Measurements from ENCODE around the gene OS9.

- TF ChIP-seq POLR2A (IDR thresholded peaks at IDR 0.05; ENCODE audit: low read depth), result no peak
- no peak for TF ChIP-seq CTCF (IDR thresholded peaks at IDR 0.05)
- no peak for TF ChIP-seq POLR2AphosphoS5 (IDR thresholded peaks at IDR 0.05)
Observed at GRCh38 chr12:57765698-57766463, 71.9 kb downstream of the OS9 start.

Data from esophagus muscularis mucosa (tissue), 3 donors.